Activated naive CD4-positive, alpha-beta T cell treated with anti-CD3 and anti-CD28 coated beads, Interleukin-2, amount 10 ng/mL, durations not matched to agents 5 hours and 36 hours (primary cell): Measurements from ENCODE around the gene ZBTB44. TPM values are rescaled to one million over a fixed set of nuclear protein-coding genes. Genes with fewer than 3 reads are reported as not detected.

Experiments used
- total RNA-seq, 2 experiments: library from RNA; stranded (reverse); gene quantifications; one replicate each; pipeline ENCODE4 v1.2.3, GENCODE V29; 2021

ZBTB44 gene, protein sequence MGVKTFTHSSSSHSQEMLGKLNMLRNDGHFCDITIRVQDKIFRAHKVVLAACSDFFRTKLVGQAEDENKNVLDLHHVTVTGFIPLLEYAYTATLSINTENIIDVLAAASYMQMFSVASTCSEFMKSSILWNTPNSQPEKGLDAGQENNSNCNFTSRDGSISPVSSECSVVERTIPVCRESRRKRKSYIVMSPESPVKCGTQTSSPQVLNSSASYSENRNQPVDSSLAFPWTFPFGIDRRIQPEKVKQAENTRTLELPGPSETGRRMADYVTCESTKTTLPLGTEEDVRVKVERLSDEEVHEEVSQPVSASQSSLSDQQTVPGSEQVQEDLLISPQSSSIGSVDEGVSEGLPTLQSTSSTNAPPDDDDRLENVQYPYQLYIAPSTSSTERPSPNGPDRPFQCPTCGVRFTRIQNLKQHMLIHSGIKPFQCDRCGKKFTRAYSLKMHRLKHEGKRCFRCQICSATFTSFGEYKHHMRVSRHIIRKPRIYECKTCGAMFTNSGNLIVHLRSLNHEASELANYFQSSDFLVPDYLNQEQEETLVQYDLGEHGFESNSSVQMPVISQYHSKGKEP
- 10 to 100 TPM; 50.6 to 56.8 TPM for total RNA-seq

DNA sequence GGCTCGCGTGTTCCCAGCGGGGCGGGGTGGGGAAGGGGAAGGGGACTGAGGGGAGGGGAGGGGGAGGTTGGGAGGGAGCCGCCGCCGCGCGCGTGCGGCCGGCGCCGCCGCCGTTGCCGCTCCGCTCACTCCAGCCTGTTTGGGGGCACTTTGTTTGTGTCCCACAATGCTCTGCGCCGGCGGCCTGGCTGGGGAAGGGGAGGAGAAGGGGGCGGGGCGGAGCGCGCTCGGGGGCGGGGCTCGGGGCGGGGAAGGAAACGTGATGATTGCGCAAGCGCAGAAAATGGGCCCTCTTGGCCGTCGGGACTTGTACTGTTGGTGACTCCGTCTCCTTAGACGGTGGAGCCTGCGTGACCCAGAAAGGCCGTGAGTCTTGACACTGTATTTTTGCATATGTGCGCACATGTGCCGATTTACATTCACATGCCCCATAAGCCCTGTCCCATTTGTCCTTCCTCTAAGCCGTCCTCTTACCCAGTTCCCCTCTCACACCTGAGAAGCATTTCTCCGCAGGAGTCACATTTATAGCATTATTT, at the start of gene ZBTB44:
ZBTB44 (minus strand) TSS at position 168 of the 536 bp plus-strand sequence. CDS start 53,044 bp downstream, outside the sequence.

Other genes with a start within 250 kb of the ZBTB44 start
- gene APLP2, start 245.0 kb downstream of the ZBTB44 start, total RNA-seq = 10 to 100 TPM; 24.5 to 25.1 TPM
- not detected for gene ST14, start 155.1 kb downstream of the ZBTB44 start, total RNA-seq
- gene ADAMTS8, start 113.7 kb upstream of the ZBTB44 start, total RNA-seq = not detected
- not detected for gene ADAMTS15, start 133.7 kb upstream of the ZBTB44 start, total RNA-seq